ENCODE data around the gene SDC4.
A peak's percentile ranks its signal among the peaks of the same experiment; 100 is the strongest.

Gene SDC4, protein sequence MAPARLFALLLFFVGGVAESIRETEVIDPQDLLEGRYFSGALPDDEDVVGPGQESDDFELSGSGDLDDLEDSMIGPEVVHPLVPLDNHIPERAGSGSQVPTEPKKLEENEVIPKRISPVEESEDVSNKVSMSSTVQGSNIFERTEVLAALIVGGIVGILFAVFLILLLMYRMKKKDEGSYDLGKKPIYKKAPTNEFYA

DNA sequence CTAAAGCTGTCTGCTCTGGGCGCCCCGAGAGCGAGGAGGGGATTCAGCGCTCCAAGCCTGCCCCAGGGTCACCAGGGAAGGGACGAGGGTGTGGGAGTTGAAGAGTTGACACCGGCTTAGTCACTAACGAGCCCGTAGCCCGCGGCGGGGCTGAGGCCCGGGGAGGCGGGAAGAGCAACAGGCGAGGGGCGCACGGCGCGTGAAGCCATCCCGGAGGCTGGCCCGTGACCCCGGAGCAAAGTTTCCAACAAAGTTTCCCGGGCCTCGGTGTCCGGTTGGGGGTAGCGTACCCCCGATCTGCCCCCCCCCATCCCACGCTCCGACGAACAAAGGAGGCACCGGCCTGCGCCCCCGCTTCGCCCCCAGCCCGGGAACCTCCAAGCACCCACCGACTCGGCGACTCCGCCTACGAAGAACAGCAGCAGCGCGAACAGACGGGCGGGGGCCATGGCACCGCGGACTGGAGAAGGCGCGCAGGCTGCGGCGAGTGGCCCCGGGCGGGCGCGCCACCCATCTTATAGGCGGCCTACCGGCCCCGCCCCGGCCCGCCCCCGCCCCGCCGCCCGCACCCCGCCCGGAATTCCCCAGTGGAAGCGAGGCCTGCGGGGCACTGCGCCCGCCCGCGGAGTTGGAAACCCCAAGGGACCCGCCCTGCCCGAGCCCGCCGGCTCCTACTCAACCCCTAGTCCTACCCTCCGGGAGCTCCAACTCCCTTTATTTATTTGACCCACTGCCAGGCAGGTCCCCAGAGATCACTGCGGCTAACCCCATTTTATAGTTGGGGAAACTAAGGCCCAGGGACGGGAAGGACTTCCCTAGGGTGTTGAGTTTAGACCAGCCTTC lies at the start of gene SDC4:
SDC4 (minus strand) TSS at position 489 of the 843 bp plus-strand sequence; CDS start at position 449, 40 bp downstream.
- Mint-ChIP-seq H3K4me3 (peak within 1 kb of the TSS; percentile 76), H3K9me3 (no peaks in the 10 kb centered on the region), H3K4me1 (peaks cover 12% of the 10 kb centered on the region), H3K27me3 (peaks cover 9% of the 10 kb centered on the region), H3K36me3 (ENCODE audit: insufficient read depth) (no peaks in the 10 kb centered on the region), H3K27ac (ENCODE audit: low read depth) (peak within 1 kb of the TSS; percentile 46)
- no peak for DNase-seq (ENCODE audit: low spot score in 2 of 2)
- peak; percentile 83 for ATAC-seq (replicated peaks; ENCODE audit: extremely low read depth, poor library complexity, severe bottlenecking)

DNA sequence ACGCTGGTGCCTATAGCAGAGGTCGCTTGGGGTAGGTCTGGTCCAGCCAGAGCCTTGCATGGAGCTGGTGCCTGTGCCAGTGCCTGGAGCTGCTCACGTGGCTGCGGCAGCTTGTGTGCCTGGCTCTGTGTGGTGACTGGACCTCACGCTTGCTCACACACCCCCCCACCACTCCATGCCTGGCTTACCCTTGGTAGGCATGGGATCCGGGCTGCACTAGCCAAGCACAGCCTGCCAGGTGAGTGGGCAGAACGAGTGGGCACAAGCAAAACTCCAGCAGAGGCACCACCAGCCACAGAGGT lies 46.8 kb upstream of the SDC4 start:
- H3K27me3 Mint-ChIP-seq = no peaks in the 10 kb centered on the region
- ATAC-seq (replicated peaks; ENCODE audit: extremely low read depth, poor library complexity, severe bottlenecking) (no peak), DNase-seq (ENCODE audit: low spot score in 2 of 2) (no peak)
- H3K36me3 Mint-ChIP-seq (ENCODE audit: insufficient read depth) = peaks cover 8% of the 10 kb centered on the region
- no peak overlapping the region for H3K4me3 Mint-ChIP-seq
- H3K9me3 Mint-ChIP-seq = no peaks in the 10 kb centered on the region
- peaks cover under 1% of the 10 kb centered on the region for H3K4me1 Mint-ChIP-seq
- no peak overlapping the region for H3K27ac Mint-ChIP-seq (ENCODE audit: low read depth)

DNA sequence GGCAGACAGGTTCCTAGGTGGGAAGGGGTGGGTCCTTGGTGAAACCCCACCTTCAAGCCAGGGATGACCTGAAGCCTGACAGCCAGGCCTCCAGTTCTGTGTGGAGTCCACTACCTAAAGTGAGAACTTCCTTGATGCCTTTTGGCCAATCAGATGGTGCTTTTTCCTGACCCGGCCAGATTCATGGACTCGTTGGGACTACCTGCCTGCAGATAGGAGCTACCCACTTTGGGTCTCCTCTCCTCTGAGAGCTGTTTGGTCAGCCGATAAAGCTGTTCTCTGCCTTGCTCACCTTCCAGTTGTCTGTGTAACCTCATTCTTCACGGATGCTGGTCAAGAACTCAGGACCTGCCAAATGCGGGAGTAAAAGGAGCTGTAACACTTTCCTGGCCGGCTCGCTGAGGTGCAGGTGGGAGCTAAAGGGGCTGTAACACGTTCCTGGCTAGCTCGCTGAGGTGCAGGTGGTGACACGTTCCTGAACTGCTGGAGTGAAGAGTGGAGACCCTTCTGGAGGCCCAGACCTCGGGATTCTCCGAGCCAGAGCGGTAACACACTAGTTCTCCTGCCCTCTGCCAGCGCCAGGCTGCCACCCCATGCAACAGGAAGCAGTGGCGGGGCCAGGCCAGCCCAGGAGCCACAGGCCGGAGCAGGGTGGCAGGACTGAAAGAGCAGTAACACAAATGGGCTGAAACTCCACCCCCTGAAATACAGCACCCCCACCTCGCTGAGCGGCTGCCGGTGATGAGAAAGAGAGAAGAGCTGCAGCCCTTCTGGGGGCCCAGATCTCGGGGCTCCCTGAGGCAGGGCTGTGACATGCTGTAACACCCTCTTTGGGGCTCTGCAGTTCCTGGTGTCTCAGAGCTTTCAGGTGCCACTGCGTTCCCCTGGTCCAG lies 46.2 kb upstream of the SDC4 start:
- no peak for DNase-seq (ENCODE audit: low spot score in 2 of 2)
- Mint-ChIP-seq H3K36me3 (ENCODE audit: insufficient read depth) (peaks cover 8% of the 10 kb centered on the region), H3K27me3 (no peaks in the 10 kb centered on the region), H3K9me3 (no peaks in the 10 kb centered on the region), H3K27ac (ENCODE audit: low read depth) (no peak overlapping the region), H3K4me3 (no peak overlapping the region), H3K4me1 (peaks cover 5% of the 10 kb centered on the region)
- ATAC-seq (replicated peaks; ENCODE audit: extremely low read depth, poor library complexity, severe bottlenecking) = no peak

DNA sequence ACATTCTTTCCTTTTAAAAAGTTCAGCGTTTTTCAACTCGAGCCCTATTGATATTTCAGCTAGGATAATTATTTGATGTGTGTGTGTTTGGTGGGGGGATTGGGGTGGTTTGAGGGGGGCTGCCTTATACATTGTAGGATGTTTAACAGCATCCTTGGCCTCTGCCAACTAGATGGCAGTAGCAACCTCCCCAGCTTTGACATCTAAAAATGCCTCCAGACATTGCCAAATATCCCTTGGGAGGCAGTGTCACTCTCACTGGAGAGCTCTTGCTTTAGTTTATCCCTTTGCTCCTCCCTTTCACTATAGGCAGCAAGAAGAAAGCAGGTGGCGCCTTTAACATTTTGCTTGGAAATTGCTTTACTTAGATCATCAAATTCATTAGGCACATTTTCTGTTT lies 44.5 kb upstream of the SDC4 start:
- no peaks in the 10 kb centered on the region for H3K9me3 Mint-ChIP-seq
- no peak overlapping the region for H3K27ac Mint-ChIP-seq (ENCODE audit: low read depth)
- H3K4me3 Mint-ChIP-seq = no peak overlapping the region
- peaks cover 11% of the 10 kb centered on the region for H3K36me3 Mint-ChIP-seq (ENCODE audit: insufficient read depth)
- no peaks in the 10 kb centered on the region for H3K27me3 Mint-ChIP-seq
- ATAC-seq (replicated peaks; ENCODE audit: extremely low read depth, poor library complexity, severe bottlenecking) = no peak
- DNase-seq (ENCODE audit: low spot score in 2 of 2) = no peak
- peaks cover 10% of the 10 kb centered on the region for H3K4me1 Mint-ChIP-seq

DNA sequence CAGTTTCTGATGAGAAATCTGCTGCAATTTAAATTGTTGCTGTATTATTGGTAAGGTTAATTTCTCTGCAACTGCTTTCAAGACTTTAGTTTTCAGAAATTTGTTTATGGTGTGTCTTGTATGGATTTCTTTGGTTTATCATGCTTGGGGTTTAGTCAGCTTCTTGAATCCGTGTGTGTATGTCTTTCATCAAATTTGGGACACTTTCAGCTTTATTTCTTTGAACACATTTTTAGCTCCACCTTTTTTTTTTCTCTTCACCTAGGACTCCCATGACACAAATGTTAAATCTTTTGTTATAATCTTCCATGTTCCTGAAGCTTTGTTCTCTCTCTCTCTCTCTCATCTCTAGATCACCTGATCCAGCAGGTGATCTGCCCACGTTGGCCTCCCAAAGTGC lies 43.3 kb upstream of the SDC4 start:
- Mint-ChIP-seq H3K36me3 (ENCODE audit: insufficient read depth) (peaks cover 11% of the 10 kb centered on the region), H3K9me3 (no peaks in the 10 kb centered on the region), H3K27ac (ENCODE audit: low read depth) (peak overlapping the region; percentile 29), H3K4me1 (peaks cover 10% of the 10 kb centered on the region), H3K4me3 (no peak overlapping the region), H3K27me3 (no peaks in the 10 kb centered on the region)
- ATAC-seq (replicated peaks; ENCODE audit: extremely low read depth, poor library complexity, severe bottlenecking) = no peak
- no peak for DNase-seq (ENCODE audit: low spot score in 2 of 2)

DNA sequence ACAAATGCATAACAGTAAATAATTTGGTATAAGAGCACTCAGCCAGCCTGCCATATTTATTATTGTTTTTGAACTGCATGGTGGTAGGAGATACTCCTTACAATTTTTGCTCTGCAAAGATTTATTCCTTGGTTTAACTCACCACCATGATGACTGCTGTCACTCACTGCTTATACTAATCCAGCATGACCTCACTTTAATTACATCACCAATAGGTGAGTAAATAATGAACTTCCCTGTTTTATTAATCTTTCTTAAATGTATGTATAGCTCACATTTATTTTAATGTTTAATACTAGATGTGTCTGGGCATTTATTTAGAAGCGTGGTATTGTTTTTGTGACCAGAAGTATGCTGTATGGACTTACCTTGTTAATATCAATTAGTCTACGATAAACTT lies 42.7 kb upstream of the SDC4 start:
- ATAC-seq (replicated peaks; ENCODE audit: extremely low read depth, poor library complexity, severe bottlenecking) (no peak), DNase-seq (ENCODE audit: low spot score in 2 of 2) (no peak)
- no peak overlapping the region for H3K4me3 Mint-ChIP-seq
- H3K27me3 Mint-ChIP-seq = no peaks in the 10 kb centered on the region
- no peaks in the 10 kb centered on the region for H3K9me3 Mint-ChIP-seq
- no peak overlapping the region for H3K27ac Mint-ChIP-seq (ENCODE audit: low read depth)
- H3K4me1 Mint-ChIP-seq = peaks cover 10% of the 10 kb centered on the region
- H3K36me3 Mint-ChIP-seq (ENCODE audit: insufficient read depth) = peaks cover 11% of the 10 kb centered on the region

- no peak overlapping the region for H3K27ac Mint-ChIP-seq (ENCODE audit: low read depth)
- ATAC-seq (replicated peaks; ENCODE audit: extremely low read depth, poor library complexity, severe bottlenecking) (no peak), DNase-seq (ENCODE audit: low spot score in 2 of 2) (no peak)
- H3K4me3 Mint-ChIP-seq = no peak overlapping the region
- H3K4me1 Mint-ChIP-seq = peaks cover 10% of the 10 kb centered on the region
- H3K9me3 Mint-ChIP-seq = no peaks in the 10 kb centered on the region
- peaks cover 11% of the 10 kb centered on the region for H3K36me3 Mint-ChIP-seq (ENCODE audit: insufficient read depth)
- no peaks in the 10 kb centered on the region for H3K27me3 Mint-ChIP-seq
Observed at GRCh38 chr20:45387274-45387673, 39.0 kb upstream of the SDC4 start.

GRCh38 chr20:45378191-45378590 lies 30.0 kb upstream of the SDC4 start, which contains the start of gene TP53TG5:
TP53TG5 (minus strand) TSS chr20:45378325; CDS start chr20:45378236, 89 bp downstream.
- ATAC-seq (replicated peaks; ENCODE audit: extremely low read depth, poor library complexity, severe bottlenecking) = no peak

DNA sequence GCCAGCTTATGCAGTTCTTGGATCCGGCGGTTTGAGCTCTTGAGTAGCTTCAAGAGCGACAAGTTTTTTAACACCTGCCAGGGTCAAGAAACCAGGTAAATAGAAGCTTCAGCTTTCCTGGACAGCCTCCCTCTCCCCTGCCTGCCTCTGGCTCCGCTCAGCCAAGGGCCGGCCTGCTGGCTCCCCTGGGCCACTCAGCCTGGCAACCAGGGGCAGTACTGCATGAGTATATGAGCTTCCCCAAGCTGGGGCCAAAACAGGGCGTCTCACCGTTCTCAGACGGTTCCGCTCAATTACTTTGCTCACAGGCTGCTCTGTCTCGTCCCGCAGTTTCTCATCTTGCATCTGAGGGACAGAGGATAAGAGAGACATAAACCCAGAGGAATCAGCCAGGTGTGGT lies 29.0 kb upstream of the SDC4 start:
- Mint-ChIP-seq H3K4me1 (peaks cover 22% of the 10 kb centered on the region), H3K9me3 (no peaks in the 10 kb centered on the region), H3K36me3 (ENCODE audit: insufficient read depth) (peaks cover 9% of the 10 kb centered on the region), H3K27ac (ENCODE audit: low read depth) (no peak overlapping the region), H3K27me3 (no peaks in the 10 kb centered on the region), H3K4me3 (no peak overlapping the region)
- DNase-seq (ENCODE audit: low spot score in 2 of 2) (no peak), ATAC-seq (replicated peaks; ENCODE audit: extremely low read depth, poor library complexity, severe bottlenecking) (no peak)

More at GRCh38 chr20:45378191-45378590, 30.0 kb upstream of the SDC4 start, which contains the start of gene TP53TG5:
- peaks cover 16% of the 10 kb centered on the region for H3K4me1 Mint-ChIP-seq
- H3K27me3 Mint-ChIP-seq = no peaks in the 10 kb centered on the region
- peaks cover 9% of the 10 kb centered on the region for H3K36me3 Mint-ChIP-seq (ENCODE audit: insufficient read depth)
- no peaks in the 10 kb centered on the region for H3K9me3 Mint-ChIP-seq
- no peak for DNase-seq (ENCODE audit: low spot score in 2 of 2)
- H3K27ac Mint-ChIP-seq (ENCODE audit: low read depth) = no peak within 1 kb of the TSS
- no peak within 1 kb of the TSS for H3K4me3 Mint-ChIP-seq

DNA sequence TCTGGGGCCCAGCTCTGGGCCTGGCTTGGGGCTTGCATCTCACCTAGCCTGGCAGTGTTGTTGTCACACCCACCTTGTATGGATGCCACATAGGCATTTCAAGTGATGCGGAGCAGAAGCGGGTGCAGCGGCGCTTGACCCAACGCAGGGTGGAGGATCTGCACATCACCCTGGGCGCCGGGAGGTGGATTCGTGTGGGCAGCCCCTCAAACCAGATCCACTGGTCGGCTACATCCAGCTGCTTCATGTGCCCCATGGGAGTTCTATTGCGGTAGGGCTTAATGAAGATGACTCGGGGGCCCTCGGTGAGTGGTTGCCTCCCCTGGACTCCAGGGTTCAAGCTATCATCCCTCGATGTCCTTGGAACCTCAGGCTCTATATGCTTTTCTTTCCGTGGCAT lies 26.7 kb upstream of the SDC4 start:
- no peak overlapping the region for H3K4me3 Mint-ChIP-seq
- DNase-seq (ENCODE audit: low spot score in 2 of 2) = no peak
- peak overlapping the region; percentile 74 for H3K27ac Mint-ChIP-seq (ENCODE audit: low read depth)
- peaks cover 37% of the 10 kb centered on the region for H3K4me1 Mint-ChIP-seq
- ATAC-seq (replicated peaks; ENCODE audit: extremely low read depth, poor library complexity, severe bottlenecking) = no peak
- no peaks in the 10 kb centered on the region for H3K27me3 Mint-ChIP-seq
- peaks cover 7% of the 10 kb centered on the region for H3K36me3 Mint-ChIP-seq (ENCODE audit: insufficient read depth)
- no peaks in the 10 kb centered on the region for H3K9me3 Mint-ChIP-seq

DNA sequence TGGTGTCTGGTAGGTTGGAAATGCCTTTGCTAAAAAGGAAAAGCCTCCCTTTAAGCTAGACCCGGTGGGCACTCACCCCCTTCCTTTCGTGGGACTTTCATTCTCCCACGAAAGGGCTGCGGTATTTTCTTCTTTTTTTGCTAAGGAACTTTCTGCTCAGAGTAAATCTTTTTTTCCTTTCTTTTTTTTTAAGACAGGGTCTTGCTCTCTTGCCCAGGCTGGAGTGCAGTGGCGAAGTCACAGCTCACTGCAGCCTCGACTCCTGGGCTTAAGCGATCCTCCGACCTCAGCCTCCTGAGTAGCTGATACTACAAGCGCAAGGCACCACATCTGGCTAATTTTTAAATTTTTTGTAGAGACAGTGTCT lies 25.9 kb upstream of the SDC4 start:
- Mint-ChIP-seq H3K4me3 (peak overlapping the region; percentile 84), H3K27ac (ENCODE audit: low read depth) (peak overlapping the region; percentile 74), H3K4me1 (peaks cover 37% of the 10 kb centered on the region), H3K36me3 (ENCODE audit: insufficient read depth) (peaks cover 7% of the 10 kb centered on the region), H3K9me3 (no peaks in the 10 kb centered on the region), H3K27me3 (no peaks in the 10 kb centered on the region)
- DNase-seq (ENCODE audit: low spot score in 2 of 2) = no peak
- no peak for ATAC-seq (replicated peaks; ENCODE audit: extremely low read depth, poor library complexity, severe bottlenecking)

GRCh38 chr20:45373353-45374100 lies 25.3 kb upstream of the SDC4 start:
- Mint-ChIP-seq H3K36me3 (ENCODE audit: insufficient read depth) (peaks cover 10% of the 10 kb centered on the region), H3K4me3 (peak overlapping the region; percentile 84), H3K27me3 (no peaks in the 10 kb centered on the region), H3K4me1 (peaks cover 41% of the 10 kb centered on the region), H3K9me3 (no peaks in the 10 kb centered on the region), H3K27ac (ENCODE audit: low read depth) (peak overlapping the region; percentile 74)
- DNase-seq (ENCODE audit: low spot score in 2 of 2) (peak; percentile 83), ATAC-seq (replicated peaks; ENCODE audit: extremely low read depth, poor library complexity, severe bottlenecking) (peak; percentile 88)
